OCI-LY1 (cell line): Measurements from ENCODE around the gene GALNT17.

Experiments
- H2AFZ ChIP-seq: fragments of 200-600 bp; sonication (generic), shearing (Covaris generic); 2 replicates; pipeline ENCODE4 v1.6.0; 2014; ENCODE audit warnings: antibody characterized with exemption, mild to moderate bottlenecking, low read length
- H3F3A ChIP-seq: fragments of 200-600 bp; sonication (generic), shearing (Covaris generic); 2 replicates; pipeline ENCODE4 v1.6.0; 2014; ENCODE audit warnings: mild to moderate bottlenecking, antibody characterized with exemption, low read length, moderate library complexity; ENCODE audit not compliant: insufficient read depth
- H3K27ac ChIP-seq: fragments of 200-600 bp; sonication (generic); 2 replicates; pipeline ENCODE4 v1.5.1; 2014; ENCODE audit warnings: low read length, mixed run types, mild to moderate bottlenecking, low read depth; ENCODE audit not compliant: poor library complexity, severe bottlenecking
- H3K27me3 ChIP-seq: fragments of 200-600 bp; sonication (generic); 2 replicates; pipeline ENCODE4 v1.6.0; 2014; ENCODE audit warnings: antibody characterized with exemption, mild to moderate bottlenecking, low read length, moderate library complexity; ENCODE audit not compliant: insufficient read depth
- H3K36me3 ChIP-seq: fragments of 200-600 bp; sonication (generic); 2 replicates; pipeline ENCODE4 v1.6.1; 2014; ENCODE audit warnings: mild to moderate bottlenecking, antibody characterized with exemption, low read length, moderate library complexity, mixed read lengths; ENCODE audit not compliant: insufficient read depth
- H3K4me1 ChIP-seq: fragments of 200-600 bp; sonication (generic); 2 replicates; pipeline ENCODE4 v1.5.1; 2014; ENCODE audit warnings: mild to moderate bottlenecking, low read length, moderate library complexity; ENCODE audit not compliant: insufficient read depth, severe bottlenecking
- H3K4me2 ChIP-seq: fragments of 200-600 bp; sonication (generic), shearing (Covaris generic); 2 replicates; pipeline ENCODE4 v1.6.1; 2014; ENCODE audit warnings: low read length
- H3K4me3 ChIP-seq: fragments of 200-600 bp; sonication (generic); 2 replicates; pipeline ENCODE4 v1.5.1; 2014; ENCODE audit warnings: low read length, low read depth, mild to moderate bottlenecking, mixed read lengths; ENCODE audit not compliant: poor library complexity, severe bottlenecking
- H3K79me2 ChIP-seq: fragments of 200-600 bp; shearing (Covaris generic); 2 replicates; pipeline ENCODE4 v1.6.1; 2016; ENCODE audit warnings: mixed run types, low read length, mixed read lengths; ENCODE audit not compliant: insufficient read depth
- H3K9ac ChIP-seq: fragments of 200-600 bp; sonication (generic), shearing (Covaris generic); 2 replicates; pipeline ENCODE4 v1.6.1; 2014; ENCODE audit warnings: mild to moderate bottlenecking, low read length, mixed read lengths
- H3K9me2 ChIP-seq: fragments of 200-600 bp; sonication (generic), shearing (Covaris generic); 2 replicates; pipeline ENCODE4 v1.6.1; 2014; ENCODE audit warnings: low read depth, mild to moderate bottlenecking, low read length, mixed read lengths
- H3K9me3 ChIP-seq: fragments of 200-600 bp; shearing (Covaris generic); 2 replicates; pipeline ENCODE4 v1.6.1; 2014; ENCODE audit warnings: low read length, mixed read lengths
- H4K20me1 ChIP-seq: fragments of 200-600 bp; sonication (generic), shearing (Covaris generic); 2 replicates; pipeline ENCODE4 v1.6.0; 2016; ENCODE audit warnings: mild to moderate bottlenecking, low read length; ENCODE audit not compliant: insufficient read depth
- CTCF ChIP-seq: fragments of 200-600 bp; sonication (generic), shearing (Covaris generic); IDR thresholded peaks from 2 replicates; pipeline ENCODE4 v1.5.1; 2017; ENCODE audit warnings: mild to moderate bottlenecking, antibody characterized with exemption, low read length, moderate library complexity, mixed read lengths
- EZH2 ChIP-seq: fragments of 200-600 bp; sonication (generic), shearing (Covaris generic); IDR thresholded peaks from 2 replicates; pipeline ENCODE4 v1.8.0; 2017; ENCODE audit warnings: borderline replicate concordance, mixed run types, mild to moderate bottlenecking, antibody characterized with exemption, low read length, moderate library complexity, mixed read lengths

GALNT17 gene

GRCh38 chr7:71132127-71132376 is at the start of gene GALNT17:
TSS of gene GALNT17 (plus strand) at chr7:71132144.
- no peaks in the 10 kb centered on the region for H3K79me2 ChIP-seq
- no peak within 1 kb of the TSS for H3K4me3 ChIP-seq
- no peaks in the 10 kb centered on the region for H3K36me3 ChIP-seq
- H3K27ac ChIP-seq, result no peak within 1 kb of the TSS
- H3K9me2 ChIP-seq, result no peaks in the 10 kb centered on the region
- H3K4me2 ChIP-seq, result no peak within 1 kb of the TSS
- no peaks in the 10 kb centered on the region for H3K9me3 ChIP-seq
- H3F3A ChIP-seq, result no peaks in the 10 kb centered on the region
- TF ChIP-seq EZH2, result no peak
- no peak for TF ChIP-seq CTCF
- no peaks in the 10 kb centered on the region for H3K27me3 ChIP-seq
- H3K4me1 ChIP-seq, result no peaks in the 10 kb centered on the region
- no peak within 1 kb of the TSS for H3K9ac ChIP-seq
- H4K20me1 ChIP-seq, result no peaks in the 10 kb centered on the region
- H2AFZ ChIP-seq, result no peak within 1 kb of the TSS

GRCh38 chr7:71095266-71095860 is 36.6 kb upstream of the GALNT17 start:
- H3K79me2 ChIP-seq, result no peaks in the 10 kb centered on the region
- H3K4me2 ChIP-seq, result no peak overlapping the region
- no peaks in the 10 kb centered on the region for H3K9me3 ChIP-seq
- H3K27ac ChIP-seq, result no peak overlapping the region
- H3K9ac ChIP-seq, result no peak overlapping the region
- H3K4me3 ChIP-seq, result no peak overlapping the region
- no peak for TF ChIP-seq EZH2
- TF ChIP-seq CTCF, result no peak
- H3F3A ChIP-seq, result no peaks in the 10 kb centered on the region
- H3K27me3 ChIP-seq, result no peaks in the 10 kb centered on the region
- H2AFZ ChIP-seq, result no peak overlapping the region
- H3K9me2 ChIP-seq, result no peaks in the 10 kb centered on the region
- no peaks in the 10 kb centered on the region for H4K20me1 ChIP-seq
- no peaks in the 10 kb centered on the region for H3K4me1 ChIP-seq
- no peaks in the 10 kb centered on the region for H3K36me3 ChIP-seq

GRCh38 chr7:71096351-71096750 is 35.6 kb upstream of the GALNT17 start:
- H3K4me3 ChIP-seq, result no peak overlapping the region
- no peaks in the 10 kb centered on the region for H4K20me1 ChIP-seq
- H3K27ac ChIP-seq, result no peak overlapping the region
- no peaks in the 10 kb centered on the region for H3K36me3 ChIP-seq
- H3K79me2 ChIP-seq, result no peaks in the 10 kb centered on the region
- H3F3A ChIP-seq, result no peaks in the 10 kb centered on the region
- H2AFZ ChIP-seq, result no peak overlapping the region
- H3K9me3 ChIP-seq, result no peaks in the 10 kb centered on the region
- H3K4me1 ChIP-seq, result no peaks in the 10 kb centered on the region
- TF ChIP-seq EZH2 (no peak), CTCF (no peak)
- H3K4me2 ChIP-seq, result no peak overlapping the region
- no peak overlapping the region for H3K9ac ChIP-seq
- H3K27me3 ChIP-seq, result no peaks in the 10 kb centered on the region
- H3K9me2 ChIP-seq, result peaks cover 3% of the 10 kb centered on the region; the same call in 1 of the 2 replicates
